ENCODE data around the gene SEC14L1.

The SEC14L1 gene

GRCh38 chr17:77210331-77210730 lies 69.6 kb downstream of the SEC14L1 start:
- Histone ChIP-seq H3K4me3 (ENCODE audit: low read depth, low read length) (no peak overlapping the region), H3K27ac (no peak overlapping the region), H3K9me3 (ENCODE audit: severe bottlenecking) (no peaks in the 10 kb centered on the region), H3K36me3 (peaks cover 85% of the 10 kb centered on the region), H3K27me3 (ENCODE audit: insufficient read depth, low read depth, severe bottlenecking) (no peaks in the 10 kb centered on the region)
- DNase-seq, result no peak
- no peak for TF ChIP-seq CTCF (IDR thresholded peaks at IDR 0.05; ENCODE audit: low read depth, low read length)

GRCh38 chr17:77210946-77211541 lies 70.3 kb downstream of the SEC14L1 start:
- TF ChIP-seq CTCF (IDR thresholded peaks at IDR 0.05; ENCODE audit: low read depth, low read length), result no peak
- H3K27me3 ChIP-seq (ENCODE audit: insufficient read depth, low read depth, severe bottlenecking), result no peaks in the 10 kb centered on the region
- no peak overlapping the region for H3K27ac ChIP-seq
- DNase-seq, result no peak
- no peaks in the 10 kb centered on the region for H3K9me3 ChIP-seq (ENCODE audit: severe bottlenecking)
- no peak overlapping the region for H3K4me3 ChIP-seq (ENCODE audit: low read depth, low read length)
- peaks cover 78% of the 10 kb centered on the region for H3K36me3 ChIP-seq

GRCh38 chr17:77211681-77212080 lies 70.9 kb downstream of the SEC14L1 start:
- TF ChIP-seq CTCF (IDR thresholded peaks at IDR 0.05; ENCODE audit: low read depth, low read length), result no peak

GRCh38 chr17:77212081-77212832 lies 71.5 kb downstream of the SEC14L1 start:
- Histone ChIP-seq H3K36me3 (peaks cover 76% of the 10 kb centered on the region), H3K27ac (no peak overlapping the region), H3K27me3 (ENCODE audit: insufficient read depth, low read depth, severe bottlenecking) (no peaks in the 10 kb centered on the region), H3K4me3 (ENCODE audit: low read depth, low read length) (no peak overlapping the region), H3K9me3 (ENCODE audit: severe bottlenecking) (no peaks in the 10 kb centered on the region)
- DNase-seq, result no peak
- TF ChIP-seq CTCF (IDR thresholded peaks at IDR 0.05; ENCODE audit: low read depth, low read length), result no peak

More at GRCh38 chr17:77211681-77212080, 70.9 kb downstream of the SEC14L1 start:
- Histone ChIP-seq H3K27me3 (ENCODE audit: insufficient read depth, low read depth, severe bottlenecking) (no peaks in the 10 kb centered on the region), H3K36me3 (peaks cover 75% of the 10 kb centered on the region), H3K27ac (no peak overlapping the region), H3K9me3 (ENCODE audit: severe bottlenecking) (no peaks in the 10 kb centered on the region), H3K4me3 (ENCODE audit: low read depth, low read length) (no peak overlapping the region)
- DNase-seq, result no peak

GRCh38 chr17:77212833-77213777 lies 72.3 kb downstream of the SEC14L1 start:
- Histone ChIP-seq H3K4me3 (ENCODE audit: low read depth, low read length) (no peak overlapping the region), H3K27ac (no peak overlapping the region), H3K27me3 (ENCODE audit: insufficient read depth, low read depth, severe bottlenecking) (no peaks in the 10 kb centered on the region), H3K9me3 (ENCODE audit: severe bottlenecking) (no peaks in the 10 kb centered on the region), H3K36me3 (peaks cover 75% of the 10 kb centered on the region)
- DNase-seq, result no peak
- no peak for TF ChIP-seq CTCF (IDR thresholded peaks at IDR 0.05; ENCODE audit: low read depth, low read length)
